HG03469 (cell line): ENCODE data around the gene SMYD3.

ENCODE experiments used
- ATAC-seq: cut with Tn5 transposase; IDR thresholded peaks from one replicate; pipeline ENCODE4 v1.9.1; 2021; ENCODE audit warnings: mild to moderate bottlenecking, moderate library complexity, moderate number of reproducible peaks; ENCODE audit not compliant: unreplicated experiment

The SMYD3 gene

GRCh38 chr1:246516126-246516525, 9.0 kb upstream of the SMYD3 start:
- no peak for ATAC-seq

- no peak for ATAC-seq
Observed at GRCh38 chr1:246515390-246516005, 8.4 kb upstream of the SMYD3 start.

DNA sequence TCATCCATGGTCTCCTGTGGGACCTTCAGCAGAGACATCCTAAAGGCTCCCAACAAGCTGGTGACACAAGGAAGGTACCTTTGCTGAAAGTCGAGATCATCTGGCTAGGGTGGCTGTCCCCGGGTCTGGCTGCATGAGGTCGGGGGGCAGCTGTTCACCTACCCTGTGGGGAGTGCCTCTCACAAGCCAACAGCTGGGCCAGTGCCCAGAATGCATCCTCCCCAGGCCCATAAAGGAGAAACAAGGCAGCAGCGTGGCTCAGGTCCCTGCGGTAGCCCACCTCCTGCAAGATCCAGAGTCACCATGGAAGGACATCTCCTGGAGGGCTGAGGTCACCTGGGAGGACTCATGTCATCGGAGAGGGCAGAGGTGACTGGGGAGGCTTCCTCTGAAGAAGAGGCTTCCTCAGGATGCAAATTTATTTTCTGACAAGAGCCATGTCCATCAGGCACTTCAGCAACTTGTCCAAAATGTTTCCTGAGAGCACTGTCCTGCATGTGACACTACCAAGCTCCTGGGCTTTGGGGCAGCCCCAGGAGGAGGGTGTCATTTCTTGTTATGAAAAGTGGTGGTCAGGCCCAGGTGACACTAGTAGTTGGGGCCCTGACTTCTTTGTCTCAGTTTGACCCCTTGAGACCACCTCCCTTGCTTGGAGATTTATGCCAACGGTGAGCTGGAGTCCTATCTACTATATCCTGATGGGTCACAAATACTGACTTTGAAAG, 6.7 kb upstream of the SMYD3 start:
- no peak for ATAC-seq

DNA sequence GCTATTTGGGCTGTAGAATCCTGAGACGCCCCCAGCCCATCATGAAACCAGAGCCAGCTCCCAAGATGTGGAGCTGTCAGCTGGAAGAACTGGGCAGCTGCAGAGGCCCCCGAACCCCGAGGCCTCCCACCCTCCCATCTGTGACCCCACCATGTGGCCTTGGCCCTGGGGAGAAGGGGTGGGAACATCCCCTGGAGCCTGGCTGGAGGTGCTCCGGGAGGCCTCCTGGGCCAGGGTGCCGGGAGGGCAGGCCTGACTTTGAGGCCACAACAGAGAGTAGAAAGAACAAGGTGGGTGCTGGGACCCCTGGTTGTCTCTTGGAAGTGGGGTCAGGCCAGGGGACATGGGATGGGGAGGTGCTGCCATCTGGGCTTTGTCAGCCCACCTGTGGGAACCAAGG, 6.0 kb upstream of the SMYD3 start:
- no peak for ATAC-seq

DNA sequence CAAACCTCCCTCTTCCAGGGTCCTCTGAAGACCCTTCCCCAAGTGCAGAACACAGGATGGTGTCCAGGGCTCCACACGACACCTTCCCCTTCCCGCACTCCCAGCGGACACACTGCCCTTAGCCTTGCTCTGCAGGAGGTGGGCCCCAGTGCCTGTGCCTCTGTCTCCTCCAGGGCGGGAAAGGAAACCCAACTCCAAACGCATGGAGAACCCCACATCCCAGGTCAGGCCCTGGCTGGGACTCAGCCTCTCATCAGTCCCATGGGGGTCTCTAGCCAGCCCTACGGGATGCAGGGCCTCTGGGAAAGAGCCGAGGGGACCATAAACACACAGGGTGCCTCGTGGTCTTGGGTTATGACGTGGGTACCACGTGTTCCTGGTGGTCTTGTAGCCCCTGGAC, 5.6 kb upstream of the SMYD3 start:
- no peak for ATAC-seq

DNA sequence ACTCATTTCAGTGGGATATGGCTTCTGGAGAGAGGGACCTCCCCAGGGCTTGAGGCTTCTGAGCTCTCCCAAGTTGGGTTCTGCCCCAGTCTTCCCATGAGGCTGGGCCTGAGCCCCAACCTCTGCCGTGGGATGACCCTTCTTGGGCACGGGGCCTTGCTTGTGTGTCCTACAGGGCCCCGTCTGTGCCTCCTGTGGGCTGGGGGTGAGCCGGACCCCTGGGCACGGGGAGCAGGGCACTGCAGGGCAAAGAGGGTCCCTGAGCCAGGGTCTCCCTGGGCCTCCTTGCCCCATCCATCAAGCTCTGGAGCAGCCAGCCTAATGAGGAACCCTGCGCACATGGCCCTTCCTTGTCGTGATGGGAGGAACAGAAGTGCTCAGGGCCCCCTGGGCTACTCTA, 5.2 kb upstream of the SMYD3 start:
- ATAC-seq: no peak

- ATAC-seq: no peak
Observed at GRCh38 chr1:246511203-246511602, 4.1 kb upstream of the SMYD3 start.

- ATAC-seq: no peak
Observed at GRCh38 chr1:246510147-246511030, 3.3 kb upstream of the SMYD3 start.

- ATAC-seq: no peak
Observed at GRCh38 chr1:246508897-246509688, 2.0 kb upstream of the SMYD3 start.

DNA sequence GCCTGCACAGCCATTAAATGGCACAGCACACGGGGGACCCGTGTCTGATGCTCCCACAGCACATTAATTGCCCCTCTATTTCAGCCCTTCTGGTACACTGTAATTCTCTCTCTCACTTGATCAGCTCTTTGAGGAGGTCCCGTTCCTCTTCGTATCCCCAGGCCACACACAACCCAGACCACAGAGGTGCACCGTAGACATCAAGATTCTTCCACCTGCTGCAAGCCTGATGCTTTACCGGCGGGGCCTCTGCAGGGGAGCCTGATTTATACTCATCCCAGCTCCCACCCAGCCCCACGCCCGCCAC, 759 bp downstream of the SMYD3 start:
- ATAC-seq: peak; percentile 10

DNA sequence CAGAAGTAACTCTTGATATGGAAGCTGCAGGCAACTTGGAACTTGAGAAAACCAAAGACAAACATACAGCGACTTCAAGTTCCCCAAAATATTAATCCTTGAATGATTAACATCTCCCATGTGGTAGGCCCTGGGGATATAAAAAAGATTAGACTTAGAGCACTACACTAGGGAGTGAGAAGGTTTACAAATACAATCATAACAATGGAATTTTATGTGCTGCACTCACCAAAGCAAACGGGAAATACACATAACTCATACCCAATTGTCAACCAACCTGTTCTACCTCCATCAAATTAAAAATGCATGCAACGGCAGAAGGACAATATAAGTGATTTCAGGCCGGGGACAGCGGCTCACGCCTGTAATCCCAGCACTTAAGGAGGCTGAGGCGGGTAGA, 3.7 kb downstream of the SMYD3 start:
- no peak for ATAC-seq

GRCh38 chr1:246497331-246497915, 9.7 kb downstream of the SMYD3 start:
- no peak for ATAC-seq

GRCh38 chr1:246492611-246493245, 14.4 kb downstream of the SMYD3 start:
- no peak for ATAC-seq

DNA sequence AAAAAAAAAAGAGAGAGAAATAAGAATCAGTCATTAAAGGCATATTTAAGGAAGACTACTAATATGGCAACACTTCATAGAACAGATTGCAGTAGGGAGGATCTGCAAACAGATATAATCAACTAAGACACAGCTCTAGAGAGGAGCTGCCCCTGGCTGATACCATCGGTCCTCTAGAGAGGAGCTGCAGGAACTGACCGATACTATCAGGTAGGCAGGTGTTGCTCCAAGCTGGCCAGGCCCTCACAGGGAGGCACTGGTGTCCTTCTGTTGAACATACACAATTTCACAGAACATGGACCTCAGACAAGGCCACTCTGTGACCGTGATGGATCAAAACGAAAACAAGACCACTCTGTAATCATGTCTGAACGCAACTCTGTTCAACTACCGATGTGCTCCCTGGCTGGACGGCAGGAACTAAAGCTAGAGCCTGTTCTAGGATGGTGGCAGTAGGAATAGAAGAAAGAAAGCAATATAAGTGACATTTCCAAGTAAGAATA, 15.5 kb downstream of the SMYD3 start:
- no peak for ATAC-seq

DNA sequence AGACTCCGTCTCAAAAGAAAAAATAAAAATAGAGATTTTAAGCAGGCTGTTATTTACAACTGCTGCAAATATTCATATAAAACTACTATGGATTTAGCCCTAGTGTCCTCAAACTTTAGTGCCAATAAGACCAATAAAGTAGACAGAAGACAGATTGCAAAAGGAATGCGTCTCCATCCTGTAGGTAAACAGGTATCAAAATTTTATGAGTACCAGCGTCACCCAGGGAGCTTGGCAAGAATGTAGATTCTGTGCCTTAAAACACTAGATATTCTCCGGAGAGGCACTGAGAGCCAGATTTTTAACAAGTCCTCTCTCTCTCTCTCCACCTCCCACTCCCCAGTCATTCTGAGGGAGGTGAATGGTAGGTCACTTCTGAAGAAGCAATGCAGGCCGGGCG, 18.4 kb downstream of the SMYD3 start:
- no peak for ATAC-seq

DNA sequence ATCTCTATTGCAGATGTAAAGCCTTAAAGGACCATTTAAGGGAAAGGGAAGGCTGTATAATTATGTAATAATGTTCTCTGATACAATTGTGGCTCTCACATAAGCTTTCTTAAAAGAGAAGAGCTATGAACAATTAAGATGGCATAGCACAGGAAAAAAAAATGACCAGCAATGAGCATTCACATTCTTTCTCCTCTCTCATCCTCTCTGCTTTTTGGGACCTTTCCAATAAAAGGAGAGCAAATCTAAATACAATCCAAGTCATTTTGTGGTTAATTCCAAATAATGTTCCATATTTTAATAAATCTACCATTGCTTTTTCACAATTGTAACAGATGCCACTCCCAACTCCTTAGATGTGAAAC, 23.5 kb downstream of the SMYD3 start:
- ATAC-seq: no peak

DNA sequence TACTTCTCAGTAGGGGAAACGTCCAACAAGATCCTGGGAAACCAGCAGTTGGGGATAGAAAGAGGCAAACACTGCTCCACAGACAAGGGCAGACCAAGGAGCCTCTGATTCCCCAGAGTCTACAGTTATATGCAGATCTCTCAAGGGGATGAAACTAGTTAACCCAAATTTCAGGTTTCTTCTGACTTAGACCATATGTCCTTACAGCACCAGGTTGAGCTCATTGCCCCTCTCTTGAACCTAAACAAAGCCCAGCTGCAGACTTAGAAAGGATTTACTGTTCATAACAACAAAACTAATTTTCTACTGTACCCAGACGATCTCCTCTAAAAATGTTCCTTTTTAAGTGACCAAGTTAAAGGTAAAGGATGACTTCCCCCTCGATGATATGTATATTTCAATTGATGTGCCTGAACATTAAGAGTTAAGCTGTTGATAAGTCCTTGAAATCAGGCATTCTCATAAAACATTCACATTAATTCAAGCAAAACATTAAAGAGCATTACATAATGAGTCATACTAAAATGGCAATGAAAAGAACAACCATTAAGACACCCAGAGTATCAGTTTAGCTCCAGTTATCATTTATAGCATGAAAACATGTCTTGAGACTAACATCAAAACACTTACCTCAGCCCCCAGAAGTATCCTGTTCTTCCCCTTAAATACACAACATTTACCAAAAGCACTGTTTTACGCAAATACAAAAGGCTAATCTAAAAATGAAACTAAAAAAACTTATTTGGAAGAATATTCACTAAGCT, 24.1 kb downstream of the SMYD3 start:
- ATAC-seq: no peak

DNA sequence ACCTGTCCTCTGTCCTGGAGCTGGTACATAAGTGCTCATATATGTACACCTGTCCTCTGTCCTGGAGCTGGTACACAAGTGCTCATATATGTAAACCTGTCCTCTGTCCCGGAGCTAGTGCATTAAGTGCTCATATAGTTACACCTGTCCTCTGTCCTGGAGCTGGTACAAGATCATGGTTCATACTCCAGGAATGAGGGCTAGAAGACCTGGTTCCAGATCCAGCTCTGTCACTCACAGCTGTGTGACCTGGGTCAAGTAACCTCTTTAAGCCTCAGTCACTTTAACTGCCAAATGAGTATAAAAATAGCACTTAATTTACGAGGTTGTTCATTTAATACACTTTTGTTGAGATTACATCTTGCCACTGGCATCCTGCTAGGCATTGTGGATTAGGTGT, 28.0 kb downstream of the SMYD3 start:
- no peak for ATAC-seq

GRCh38 chr1:246477634-246478033, 29.4 kb downstream of the SMYD3 start:
- no peak for ATAC-seq

GRCh38 chr1:246476771-246477170, 30.3 kb downstream of the SMYD3 start:
- no peak for ATAC-seq
